Lower leg skin (tissue), 3 donors: ENCODE data around the gene TRMO.

Experiments used
- POLR2A ChIP-seq, 2 donors: fragments of 450-650 bp; IDR thresholded peaks; one replicate each; pipeline ENCODE4 v1.6.1; 2016 to 2017; ENCODE audit warnings: antibody characterized with exemption in 2 of 2, mild to moderate bottlenecking in 1 of 2, moderate library complexity in 1 of 2
- TF ChIP-seq, protein P1 (sequence below), 3 donors: fragments of 450-650 bp; IDR thresholded peaks; one replicate each; pipeline ENCODE4 v1.5.1; 2016; ENCODE audit warnings: antibody characterized with exemption in 3 of 3, mild to moderate bottlenecking in 3 of 3, moderate library complexity in 2 of 3

DNA sequence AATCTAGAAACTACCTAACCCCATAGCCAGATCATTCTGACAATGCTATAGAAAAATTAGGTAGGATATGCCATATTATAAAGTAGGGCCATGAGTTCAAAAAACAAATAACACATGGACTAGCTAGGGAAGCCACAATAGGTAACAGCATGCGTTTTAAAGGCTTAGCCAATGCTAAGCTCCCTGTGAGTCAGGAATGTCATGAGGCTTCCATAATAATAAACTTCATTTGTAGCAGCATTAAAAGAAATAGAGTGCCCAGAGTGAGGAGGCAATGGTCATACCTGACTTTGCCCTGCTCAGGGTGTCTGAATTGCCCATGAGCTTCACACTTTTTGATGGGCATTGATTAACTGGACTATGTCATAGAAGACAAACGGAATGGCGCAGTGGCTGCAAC is 53.4 kb downstream of the TRMO start:
- TF ChIP-seq, protein P1, sequence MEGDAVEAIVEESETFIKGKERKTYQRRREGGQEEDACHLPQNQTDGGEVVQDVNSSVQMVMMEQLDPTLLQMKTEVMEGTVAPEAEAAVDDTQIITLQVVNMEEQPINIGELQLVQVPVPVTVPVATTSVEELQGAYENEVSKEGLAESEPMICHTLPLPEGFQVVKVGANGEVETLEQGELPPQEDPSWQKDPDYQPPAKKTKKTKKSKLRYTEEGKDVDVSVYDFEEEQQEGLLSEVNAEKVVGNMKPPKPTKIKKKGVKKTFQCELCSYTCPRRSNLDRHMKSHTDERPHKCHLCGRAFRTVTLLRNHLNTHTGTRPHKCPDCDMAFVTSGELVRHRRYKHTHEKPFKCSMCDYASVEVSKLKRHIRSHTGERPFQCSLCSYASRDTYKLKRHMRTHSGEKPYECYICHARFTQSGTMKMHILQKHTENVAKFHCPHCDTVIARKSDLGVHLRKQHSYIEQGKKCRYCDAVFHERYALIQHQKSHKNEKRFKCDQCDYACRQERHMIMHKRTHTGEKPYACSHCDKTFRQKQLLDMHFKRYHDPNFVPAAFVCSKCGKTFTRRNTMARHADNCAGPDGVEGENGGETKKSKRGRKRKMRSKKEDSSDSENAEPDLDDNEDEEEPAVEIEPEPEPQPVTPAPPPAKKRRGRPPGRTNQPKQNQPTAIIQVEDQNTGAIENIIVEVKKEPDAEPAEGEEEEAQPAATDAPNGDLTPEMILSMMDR (IDR thresholded peaks at IDR 0.05): no peak
- TF ChIP-seq POLR2A (IDR thresholded peaks at IDR 0.05): no peak
